A549 treated with ZK216348 at 1 μM for 4 hours (cell line): ENCODE data around the gene SMYD2. TPM values are rescaled to one million over a fixed set of nuclear protein-coding genes. Genes with fewer than 3 reads are reported as not detected.

ENCODE experiments used
- total RNA-seq: library from RNA; stranded (reverse); fragments of 200-300 nt; extraction: Qiagen RNA extraction; gene quantifications from 5 replicates; pipeline ENCODE4 v1.2.3, GENCODE V29; 2022; ENCODE audit warnings: low read depth

SMYD2 gene
- total RNA-seq = 27.3 to 37.5 TPM (median 33.8 TPM) in 5 replicates

GRCh38 chr1:214281021-214281719, at the start of gene SMYD2:
Gene SMYD2, plus strand, starts transcription at chr1:214281159. Its CDS starts 96 bp downstream, at chr1:214281255.

